Osteoblast (primary cell): ENCODE measurements around the gene SKP2. TPM values are rescaled to one million over a fixed set of nuclear protein-coding genes. Genes with fewer than 3 reads are reported as not detected.

Experiments
- DNase-seq: peaks from one replicate; pipeline ENCODE4 v3.0.0; 2011; ENCODE audit warnings: low spot score, mixed read lengths; ENCODE audit not compliant: insufficient read length; ENCODE audit errors: missing footprints
- H2AFZ ChIP-seq: 2 replicates; pipeline ENCODE4 v1.6.0; 2011; ENCODE audit warnings: mild to moderate bottlenecking, low read length
- H3K27ac ChIP-seq: 2 replicates; pipeline ENCODE4 v1.5.1; 2011; ENCODE audit warnings: mild to moderate bottlenecking, low read depth, low read length, moderate library complexity
- H3K27me3 ChIP-seq: 2 replicates; pipeline ENCODE4 v1.6.0; 2012; ENCODE audit warnings: mild to moderate bottlenecking, control low read depth, inconsistent platforms, low read length, moderate library complexity; ENCODE audit not compliant: insufficient read depth
- H3K36me3 ChIP-seq: 2 replicates; pipeline ENCODE4 v1.5.1; 2011; ENCODE audit warnings: mild to moderate bottlenecking, low read length, control low read depth, moderate library complexity; ENCODE audit not compliant: insufficient read depth
- H3K4me1 ChIP-seq: 2 replicates; pipeline ENCODE4 v1.5.1; 2011; ENCODE audit warnings: mild to moderate bottlenecking, low read length, control low read depth, moderate library complexity; ENCODE audit not compliant: insufficient read depth
- H3K4me2 ChIP-seq: 2 replicates; pipeline ENCODE4 v1.6.0; 2011; ENCODE audit warnings: mild to moderate bottlenecking, low read length; ENCODE audit not compliant: insufficient read depth
- H3K4me3 ChIP-seq: fragments of 200-600 bp; sonication (generic); 3 replicates; pipeline ENCODE4 v1.5.1; 2012; ENCODE audit warnings: mild to moderate bottlenecking, low read length, inconsistent platforms; ENCODE audit not compliant: insufficient read depth
- H3K79me2 ChIP-seq: 2 replicates; pipeline ENCODE4 v1.6.0; 2012; ENCODE audit warnings: mild to moderate bottlenecking, low read length, control low read depth, inconsistent platforms; ENCODE audit not compliant: insufficient read depth
- H3K9me3 ChIP-seq: 2 replicates; pipeline ENCODE4 v1.5.1; 2011; ENCODE audit warnings: low read depth, low read length, control low read depth
- H4K20me1 ChIP-seq: 2 replicates; pipeline ENCODE4 v1.6.0; 2012; ENCODE audit warnings: mild to moderate bottlenecking, low read length, control low read depth; ENCODE audit not compliant: insufficient read depth
- CTCF ChIP-seq: IDR thresholded peaks from 2 replicates; pipeline ENCODE4 v1.5.1; 2011; ENCODE audit warnings: mild to moderate bottlenecking, low read depth, low read length, moderate library complexity; ENCODE audit errors: extremely low read depth
- total RNA-seq: library from RNA; depleted of rRNA; stranded (reverse); fragments of >200 nt; gene quantifications from 2 replicates; pipeline ENCODE4 v1.2.3, GENCODE V29; 2012

The SKP2 gene
- total RNA-seq, 1 donor: 20.6 TPM

DNA sequence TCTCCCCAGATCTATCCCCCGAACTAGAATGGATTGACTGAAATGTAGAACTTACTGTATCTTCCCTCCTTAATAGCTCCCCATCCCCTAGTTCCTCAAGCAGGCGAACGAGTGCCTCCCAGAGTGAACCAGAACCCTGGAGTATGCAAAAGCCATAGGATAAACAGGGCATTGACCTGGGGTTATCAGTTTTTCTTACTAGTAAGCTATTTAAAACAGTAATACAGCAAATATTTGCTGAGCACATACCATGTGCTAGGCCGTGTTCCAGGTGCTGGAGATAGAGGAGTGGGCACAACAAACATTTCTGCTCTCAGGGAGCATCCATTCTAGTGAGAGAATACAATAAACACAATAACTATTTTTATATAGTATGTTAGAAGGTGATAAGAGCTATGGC, 1.8 kb downstream of the SKP2 start:
- peak overlapping the region; percentile 7 for H3K27ac ChIP-seq
- no peaks in the 10 kb centered on the region for H3K9me3 ChIP-seq
- DNase-seq: no peak

GRCh38 chr5:36155291-36155690, 3.4 kb downstream of the SKP2 start:
- Histone ChIP-seq H4K20me1 (peaks cover 6% of the 10 kb centered on the region), H3K79me2 (peaks cover 83% of the 10 kb centered on the region), H3K4me3 (no peak overlapping the region), H3K27ac (no peak overlapping the region), H3K27me3 (no peaks in the 10 kb centered on the region), H2AFZ (no peak overlapping the region), H3K4me2 (no peak overlapping the region), H3K4me1 (peaks cover 28% of the 10 kb centered on the region), H3K9me3 (no peaks in the 10 kb centered on the region), H3K36me3 (peaks cover 42% of the 10 kb centered on the region)
- DNase-seq: no peak
- TF ChIP-seq CTCF: no peak

More for the DNA sequence above, 1.8 kb downstream of the SKP2 start:
- Histone ChIP-seq H3K4me3 (peak overlapping the region; percentile 91), H4K20me1 (peaks cover 6% of the 10 kb centered on the region), H2AFZ (no peak overlapping the region), H3K27me3 (no peaks in the 10 kb centered on the region), H3K4me1 (peaks cover 28% of the 10 kb centered on the region), H3K4me2 (peak overlapping the region; percentile 95), H3K36me3 (peaks cover 26% of the 10 kb centered on the region), H3K79me2 (peaks cover 80% of the 10 kb centered on the region)
- TF ChIP-seq CTCF: no peak

GRCh38 chr5:36156121-36156601, 4.2 kb downstream of the SKP2 start:
- no peak for TF ChIP-seq CTCF
- Histone ChIP-seq H4K20me1 (peaks cover 6% of the 10 kb centered on the region), H3K79me2 (peaks cover 82% of the 10 kb centered on the region), H3K4me3 (no peak overlapping the region), H2AFZ (no peak overlapping the region), H3K36me3 (peaks cover 50% of the 10 kb centered on the region), H3K27ac (peak overlapping the region; percentile 59), H3K4me2 (peak overlapping the region; percentile 37), H3K4me1 (peaks cover 25% of the 10 kb centered on the region), H3K9me3 (no peaks in the 10 kb centered on the region), H3K27me3 (no peaks in the 10 kb centered on the region)
- no peak for DNase-seq

GRCh38 chr5:36156619-36157018, 4.7 kb downstream of the SKP2 start:
- H3K4me2 ChIP-seq: peak overlapping the region; percentile 37
- no peak overlapping the region for H2AFZ ChIP-seq
- peaks cover 6% of the 10 kb centered on the region for H4K20me1 ChIP-seq
- peak overlapping the region; percentile 59 for H3K27ac ChIP-seq
- TF ChIP-seq CTCF: no peak
- peaks cover 50% of the 10 kb centered on the region for H3K36me3 ChIP-seq
- H3K9me3 ChIP-seq: no peaks in the 10 kb centered on the region
- DNase-seq: peak; percentile 62
- peaks cover 25% of the 10 kb centered on the region for H3K4me1 ChIP-seq
- no peaks in the 10 kb centered on the region for H3K27me3 ChIP-seq
- peaks cover 83% of the 10 kb centered on the region for H3K79me2 ChIP-seq
- H3K4me3 ChIP-seq: no peak overlapping the region
